GM19455 (cell line): ENCODE results near the gene ADAM19.
A peak's percentile ranks its signal among the peaks of the same experiment; 100 is the strongest.

ENCODE experiments used
- ATAC-seq: cut with Tn5 transposase; IDR thresholded peaks from one replicate; pipeline ENCODE4 v1.9.1; 2021; ENCODE audit not compliant: unreplicated experiment

ADAM19 gene

GRCh38 chr5:157575381-157576020 lies at the start of gene ADAM19:
Gene ADAM19 (minus strand): TSS chr5:157575775. CDS start chr5:157575696, 79 bp downstream.
- ATAC-seq = peak; percentile 31

- ATAC-seq = no peak
These were observed 48.6 kb upstream of the ADAM19 start for GRCh38 chr5:157624144-157624543.

DNA sequence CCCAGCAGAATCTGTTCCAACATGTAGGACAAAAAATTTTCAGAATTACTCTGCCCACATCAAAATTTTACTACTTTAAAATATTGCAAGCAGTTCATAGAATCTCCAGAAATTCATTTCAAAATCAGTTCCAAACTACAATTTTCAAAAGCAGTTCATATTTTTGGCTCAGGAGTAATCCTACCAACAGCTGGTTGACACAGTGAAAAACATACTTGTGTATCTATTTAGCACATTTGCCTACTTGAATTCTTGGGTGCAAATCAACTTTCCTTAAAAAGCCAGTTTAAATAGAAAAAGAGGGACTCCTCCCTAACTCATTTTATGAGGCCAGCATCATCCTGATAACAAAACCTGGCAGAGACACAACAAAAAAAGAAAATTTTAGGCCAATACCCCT lies 45.2 kb upstream of the ADAM19 start:
- no peak for ATAC-seq

DNA sequence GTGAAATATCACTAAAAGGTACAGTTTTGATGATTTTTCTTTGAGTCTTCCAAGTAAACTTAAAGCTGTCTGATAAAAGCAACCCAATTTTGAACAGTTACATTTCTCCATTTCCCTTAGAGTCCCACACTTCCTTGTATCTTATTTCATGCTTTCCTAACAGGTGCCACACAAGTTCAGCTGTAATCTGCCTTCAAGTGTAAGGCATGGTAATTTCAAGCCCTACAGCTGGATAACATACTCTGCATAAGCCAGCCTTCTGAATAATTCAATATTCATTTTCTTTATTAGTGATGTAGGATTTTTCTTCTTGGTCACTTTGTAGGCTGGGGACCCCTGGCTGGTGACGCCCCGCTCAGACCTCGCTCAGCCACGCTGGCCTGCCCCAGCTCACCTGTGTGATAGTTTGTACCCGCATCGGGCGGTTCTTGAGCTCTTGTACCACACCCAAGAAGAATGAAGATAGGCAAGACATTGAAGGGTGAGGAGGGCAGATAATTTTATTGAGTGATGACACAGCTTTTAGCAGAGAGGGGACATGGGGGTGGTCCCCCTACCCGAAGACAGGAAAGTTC lies 42.7 kb upstream of the ADAM19 start:
- no peak for ATAC-seq

GRCh38 chr5:157616785-157617184 lies 41.2 kb upstream of the ADAM19 start:
- no peak for ATAC-seq

- no peak for ATAC-seq
These were observed 38.0 kb upstream of the ADAM19 start for GRCh38 chr5:157613385-157614245.

DNA sequence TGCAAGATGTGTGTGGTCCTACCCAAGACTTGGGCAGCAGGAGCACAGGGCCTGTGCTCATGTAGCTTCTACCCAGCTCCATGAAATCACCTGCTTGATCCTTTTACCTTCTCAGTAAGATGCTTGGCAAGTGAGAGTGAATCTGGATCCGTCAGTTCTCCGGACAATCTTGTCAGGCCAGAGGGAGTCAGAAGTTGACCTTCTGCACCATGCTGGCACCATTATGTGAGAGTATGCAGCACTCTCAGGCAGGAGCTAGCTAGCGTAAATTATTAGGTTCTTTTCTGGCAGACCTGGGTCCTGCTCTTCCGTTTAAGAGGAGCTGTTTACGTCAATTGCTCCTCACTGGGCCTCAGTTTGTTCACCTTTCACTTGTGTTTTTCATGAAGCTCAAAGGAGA lies 37.0 kb upstream of the ADAM19 start:
- no peak for ATAC-seq

GRCh38 chr5:157611571-157612476 lies 36.2 kb upstream of the ADAM19 start:
- ATAC-seq = peak; percentile 67

DNA sequence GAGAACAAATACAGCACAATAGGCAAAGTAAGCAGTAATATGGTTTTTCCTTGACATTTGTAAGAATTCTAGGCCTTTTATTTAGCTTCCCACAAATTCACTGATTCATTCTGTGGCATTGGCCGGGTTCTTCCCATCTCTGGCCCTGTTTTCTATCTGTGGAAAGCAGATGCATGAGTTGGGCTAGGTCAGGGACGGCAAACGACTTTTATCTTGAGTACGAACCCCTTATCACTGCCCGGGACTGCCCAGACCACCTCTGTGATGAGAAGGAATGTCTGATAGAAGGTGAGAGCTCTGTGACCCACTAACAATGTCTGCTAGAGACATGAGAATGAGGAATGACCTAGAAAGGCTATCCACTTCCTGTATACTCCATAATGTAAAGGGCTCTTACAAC lies 35.4 kb upstream of the ADAM19 start:
- ATAC-seq = no peak

- no peak for ATAC-seq
These were observed 33.5 kb upstream of the ADAM19 start for GRCh38 chr5:157608972-157609565.

DNA sequence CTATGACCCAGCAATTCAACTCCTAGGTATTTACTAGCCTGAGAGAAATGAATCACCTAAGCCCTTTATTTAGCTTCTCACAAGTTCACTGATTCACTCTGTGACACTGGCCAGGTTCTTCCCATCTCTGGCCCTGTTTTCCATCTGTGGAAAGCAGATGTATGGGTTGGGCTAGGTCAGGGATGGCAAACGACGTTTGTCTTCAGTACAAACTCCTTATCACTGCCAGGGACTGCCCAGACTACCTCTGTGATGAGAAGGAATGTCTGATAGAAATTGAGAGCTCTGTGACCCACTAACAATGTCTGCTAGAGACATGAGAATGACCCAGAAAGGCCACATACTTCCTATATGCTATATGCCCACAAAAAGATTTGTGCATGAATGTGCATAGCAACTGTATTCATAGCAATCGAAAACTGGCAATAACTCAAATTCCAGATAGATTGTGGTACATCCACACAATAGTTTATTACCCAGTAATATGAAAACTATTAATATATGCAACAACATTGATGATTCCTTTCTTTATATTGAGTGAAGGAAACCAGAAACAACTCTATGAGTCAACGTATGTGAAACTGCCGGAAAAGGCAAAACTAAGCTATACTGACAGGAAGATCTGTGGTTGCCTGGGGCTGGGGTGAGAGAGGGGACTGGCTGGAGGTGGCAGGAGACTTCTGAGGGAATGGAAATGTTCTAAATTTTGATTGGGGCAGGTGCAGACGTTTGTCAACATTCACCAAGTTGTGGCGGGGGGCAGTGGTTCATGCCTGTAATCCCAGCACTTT lies 32.0 kb upstream of the ADAM19 start:
- ATAC-seq = no peak

GRCh38 chr5:157606046-157606445 lies 30.5 kb upstream of the ADAM19 start:
- ATAC-seq = no peak

GRCh38 chr5:157603333-157604190 lies 28.0 kb upstream of the ADAM19 start:
- no peak for ATAC-seq

GRCh38 chr5:157602505-157602904 lies 26.9 kb upstream of the ADAM19 start:
- peak; percentile 44 for ATAC-seq

- no peak for ATAC-seq
These were observed 24.7 kb upstream of the ADAM19 start for GRCh38 chr5:157600252-157600651.

DNA sequence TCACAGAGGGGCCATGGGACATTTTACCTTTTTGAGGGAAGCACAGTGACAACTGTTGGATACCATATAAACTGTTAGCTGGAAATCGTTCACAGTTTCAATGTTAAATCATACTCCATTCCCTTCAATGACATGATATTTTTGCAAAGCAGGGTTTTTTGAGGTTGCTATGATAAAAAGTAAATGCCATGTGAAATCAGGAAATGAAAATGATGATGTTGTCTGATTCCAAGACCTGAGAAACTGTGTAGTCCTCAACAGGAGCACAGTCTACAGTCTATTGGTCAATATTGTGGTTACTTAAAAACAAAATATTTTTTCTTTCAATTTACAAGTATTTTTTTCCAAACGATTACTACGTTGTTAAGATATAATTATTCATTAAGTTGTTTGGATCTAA lies 24.0 kb upstream of the ADAM19 start:
- no peak for ATAC-seq

DNA sequence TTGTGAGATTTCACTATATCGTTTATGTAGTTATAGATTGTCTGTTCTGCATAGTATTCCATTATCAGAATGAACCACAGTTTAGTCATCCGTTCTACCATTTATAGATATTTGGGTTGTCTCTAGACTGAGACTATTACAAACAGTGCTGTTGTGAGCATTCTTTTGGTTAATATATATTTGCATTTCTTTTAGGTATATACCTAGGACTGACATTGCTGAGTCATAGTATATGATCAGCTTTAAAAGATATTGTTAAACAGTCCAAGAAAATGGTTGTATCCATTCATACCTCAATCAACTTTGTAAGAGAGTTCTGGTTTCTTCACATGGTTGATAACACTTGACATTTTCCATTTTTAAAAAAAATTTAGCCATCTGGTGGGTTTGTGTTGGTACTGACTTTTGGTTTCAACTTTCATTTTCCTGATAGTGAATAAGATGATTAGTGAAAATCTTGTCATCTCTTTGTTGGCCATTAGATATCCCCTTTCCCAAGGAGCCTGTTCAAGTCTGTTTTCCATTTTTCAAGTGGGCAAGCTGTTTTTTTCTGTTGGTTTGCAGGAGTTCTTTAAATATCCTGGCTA lies 22.9 kb upstream of the ADAM19 start:
- peak; percentile 25 for ATAC-seq

DNA sequence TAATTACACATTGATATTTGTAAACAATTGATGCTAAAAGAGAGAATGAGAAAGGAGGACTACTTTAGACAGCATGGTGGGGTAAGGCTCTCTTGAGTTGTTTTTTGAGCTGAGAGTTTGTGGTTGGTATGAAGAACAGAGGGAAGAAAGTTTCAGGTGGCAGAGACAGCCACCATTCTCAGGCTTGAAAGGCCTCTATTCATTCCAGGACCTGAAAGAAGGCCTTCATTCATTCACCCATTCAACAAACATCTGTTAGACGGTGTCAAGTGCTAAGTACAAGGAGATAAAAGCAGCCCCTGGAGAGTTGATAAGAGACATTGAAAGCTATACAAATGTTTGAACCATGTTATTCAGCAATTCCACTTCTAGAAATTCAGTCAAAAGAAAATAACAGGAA lies 21.7 kb upstream of the ADAM19 start:
- ATAC-seq = no peak

DNA sequence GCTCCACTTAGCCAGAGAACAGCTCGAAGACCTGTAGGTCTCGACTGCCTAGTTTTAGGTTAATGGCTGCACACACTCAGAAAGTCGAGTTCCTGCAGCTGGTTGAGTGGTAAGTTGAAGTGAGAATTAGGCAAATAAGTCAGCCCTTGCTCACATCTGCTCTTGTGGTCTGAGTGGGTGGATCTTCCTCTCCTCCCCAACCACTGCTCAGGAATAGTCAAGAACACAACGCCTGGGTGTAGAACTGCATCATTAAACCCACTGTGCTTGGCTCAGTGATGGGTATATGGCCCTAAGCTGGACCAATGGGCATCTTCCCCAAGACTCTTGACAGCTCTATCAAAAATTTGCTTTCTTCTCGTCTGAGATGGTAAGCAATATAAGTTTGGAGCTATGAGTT lies 20.9 kb upstream of the ADAM19 start:
- ATAC-seq = peak; percentile 70
